ENCODE data around the gene LPIN2.
"Not testable (repeated sequence)": the region's sequence is repeated elsewhere in the genome, so short reads cannot be mapped to it uniquely, and the experiment has no call there.

Gene LPIN2

GRCh38 chr18:3053081-3053480, 40.1 kb upstream of the LPIN2 start:
- TF ChIP-seq CTCF (IDR thresholded peaks at IDR 0.05), result no peak
- peaks cover 6% of the 10 kb centered on the region for H3K4me1 Mint-ChIP-seq
- H3K9me3 Mint-ChIP-seq, result peaks cover 21% of the 10 kb centered on the region
- no peak overlapping the region for H3K4me3 Mint-ChIP-seq
- H3K27ac Mint-ChIP-seq, result no peak overlapping the region
- peaks cover 7% of the 10 kb centered on the region for H3K27me3 Mint-ChIP-seq (ENCODE audit: low read depth, poor library complexity)
- DNase-seq, result no peak
- H3K36me3 Mint-ChIP-seq (ENCODE audit: low read depth), result peaks cover 14% of the 10 kb centered on the region

- Mint-ChIP-seq H3K27ac (no peak overlapping the region), H3K27me3 (ENCODE audit: low read depth, poor library complexity) (peaks cover 4% of the 10 kb centered on the region), H3K4me3 (no peak overlapping the region), H3K9me3 (peaks cover 21% of the 10 kb centered on the region), H3K4me1 (peaks cover 9% of the 10 kb centered on the region), H3K36me3 (ENCODE audit: low read depth) (peaks cover 14% of the 10 kb centered on the region)
- DNase-seq, result no peak
- TF ChIP-seq CTCF (IDR thresholded peaks at IDR 0.05), result no peak
Measured at GRCh38 chr18:3052411-3052758, 39.4 kb upstream of the LPIN2 start.

GRCh38 chr18:3051718-3052410, 38.9 kb upstream of the LPIN2 start:
- DNase-seq, result no peak
- Mint-ChIP-seq H3K4me3 (no peak overlapping the region), H3K27ac (no peak overlapping the region), H3K4me1 (peaks cover 9% of the 10 kb centered on the region), H3K36me3 (ENCODE audit: low read depth) (peaks cover 14% of the 10 kb centered on the region), H3K9me3 (peaks cover 21% of the 10 kb centered on the region), H3K27me3 (ENCODE audit: low read depth, poor library complexity) (peaks cover 4% of the 10 kb centered on the region)
- no peak for TF ChIP-seq CTCF (IDR thresholded peaks at IDR 0.05)

GRCh38 chr18:3049897-3050454, 37.0 kb upstream of the LPIN2 start:
- Mint-ChIP-seq H3K36me3 (ENCODE audit: low read depth) (peaks cover 14% of the 10 kb centered on the region), H3K9me3 (peaks cover 21% of the 10 kb centered on the region)
- not testable (repeated sequence) for H3K27me3 Mint-ChIP-seq (ENCODE audit: low read depth, poor library complexity)

GRCh38 chr18:3048820-3049349, 35.9 kb upstream of the LPIN2 start:
- TF ChIP-seq CTCF (IDR thresholded peaks at IDR 0.05), result no peak
- H3K4me3 Mint-ChIP-seq, result no peak overlapping the region

More at GRCh38 chr18:3049897-3050454, 37.0 kb upstream of the LPIN2 start:
- H3K4me1 Mint-ChIP-seq, result peaks cover 11% of the 10 kb centered on the region
- not testable (repeated sequence) for H3K27ac Mint-ChIP-seq, DNase-seq, H3K4me3 Mint-ChIP-seq

GRCh38 chr18:3048121-3048520, 35.2 kb upstream of the LPIN2 start:
- H3K27ac Mint-ChIP-seq, result peak overlapping the region; percentile 73
- H3K27me3 Mint-ChIP-seq (ENCODE audit: low read depth, poor library complexity), result no peaks in the 10 kb centered on the region
- TF ChIP-seq CTCF (IDR thresholded peaks at IDR 0.05), result no peak
- peaks cover 8% of the 10 kb centered on the region for H3K9me3 Mint-ChIP-seq
- no peak overlapping the region for H3K4me3 Mint-ChIP-seq
- H3K4me1 Mint-ChIP-seq, result peaks cover 15% of the 10 kb centered on the region
- no peak for DNase-seq
- H3K36me3 Mint-ChIP-seq (ENCODE audit: low read depth), result peaks cover 2% of the 10 kb centered on the region

More at GRCh38 chr18:3048820-3049349, 35.9 kb upstream of the LPIN2 start:
- H3K9me3 Mint-ChIP-seq, result peaks cover 15% of the 10 kb centered on the region
- peaks cover 4% of the 10 kb centered on the region for H3K27me3 Mint-ChIP-seq (ENCODE audit: low read depth, poor library complexity)
- no peak for DNase-seq
- peaks cover 15% of the 10 kb centered on the region for H3K4me1 Mint-ChIP-seq
- peaks cover 9% of the 10 kb centered on the region for H3K36me3 Mint-ChIP-seq (ENCODE audit: low read depth)
- no peak overlapping the region for H3K27ac Mint-ChIP-seq
